HG03342 (cell line): ENCODE measurements around the gene SPRR5.
A peak's percentile ranks its signal among the peaks of the same experiment; 100 is the strongest.

Source experiments
- ATAC-seq: cut with Tn5 transposase; IDR thresholded peaks from one replicate; pipeline ENCODE4 v1.9.1; 2021; ENCODE audit warnings: mild to moderate bottlenecking, moderate library complexity; ENCODE audit not compliant: unreplicated experiment

The SPRR5 gene

GRCh38 chr1:152942161-152942560 is 4.8 kb upstream of the SPRR5 start:
- ATAC-seq, result no peak

GRCh38 chr1:152946248-152946647 is 758 bp upstream of the SPRR5 start:
- no peak for ATAC-seq

- ATAC-seq, result no peak
Observed at GRCh38 chr1:152951711-152952110, 4.7 kb downstream of the SPRR5 start.

- ATAC-seq, result no peak
Observed at GRCh38 chr1:152953761-152954160, 6.8 kb downstream of the SPRR5 start.

GRCh38 chr1:152954436-152954835 is 7.4 kb downstream of the SPRR5 start:
- ATAC-seq, result no peak

GRCh38 chr1:152957561-152957960 is 10.6 kb downstream of the SPRR5 start:
- ATAC-seq, result no peak

- ATAC-seq, result no peak
Observed at GRCh38 chr1:152959273-152959672, 12.3 kb downstream of the SPRR5 start.

GRCh38 chr1:152959801-152960451 is 12.9 kb downstream of the SPRR5 start:
- no peak for ATAC-seq

GRCh38 chr1:152960452-152961044 is 13.5 kb downstream of the SPRR5 start:
- ATAC-seq, result no peak

GRCh38 chr1:152961226-152961891 is 14.4 kb downstream of the SPRR5 start:
- no peak for ATAC-seq

GRCh38 chr1:152962876-152963415 is 15.9 kb downstream of the SPRR5 start:
- ATAC-seq, result no peak

- no peak for ATAC-seq
Observed at GRCh38 chr1:152964536-152964935, 17.5 kb downstream of the SPRR5 start.

- ATAC-seq, result no peak
Observed at GRCh38 chr1:152965853-152966252, 18.8 kb downstream of the SPRR5 start.

- ATAC-seq, result no peak
Observed at GRCh38 chr1:152967201-152967600, 20.2 kb downstream of the SPRR5 start.

GRCh38 chr1:152968248-152968647 is 21.2 kb downstream of the SPRR5 start:
- peak; percentile 86 for ATAC-seq

- no peak for ATAC-seq
Observed at GRCh38 chr1:152969036-152969435, 22.0 kb downstream of the SPRR5 start.

GRCh38 chr1:152970495-152970894 is 23.5 kb downstream of the SPRR5 start, which contains the start of gene SPRR4:
Gene SPRR4, plus strand, starts transcription at chr1:152970648. Its CDS starts 1,243 bp downstream, at chr1:152971891.
- ATAC-seq, result no peak

- ATAC-seq, result no peak
Observed at GRCh38 chr1:152972196-152972886, 25.3 kb downstream of the SPRR5 start.

GRCh38 chr1:152976688-152977087 is 29.7 kb downstream of the SPRR5 start:
- ATAC-seq, result no peak

GRCh38 chr1:152977614-152978013 is 30.6 kb downstream of the SPRR5 start:
- ATAC-seq, result no peak

- no peak for ATAC-seq
Observed at GRCh38 chr1:152980676-152981075, 33.7 kb downstream of the SPRR5 start.
